Activated naive CD8-positive, alpha-beta T cell treated with anti-CD3 and anti-CD28 coated beads, Interleukin-2, amount 50 U/mL, for 16 hours (primary cell): ENCODE results near the gene ING3.

Experiments
- DNase-seq: peaks from one replicate; pipeline ENCODE4 v3.0.0-alpha.2; 2020; ENCODE audit warnings: low read depth, low spot score

Gene ING3

GRCh38 chr7:120950539-120951308, at the start of gene ING3:
Gene ING3, plus strand, starts transcription at chr7:120950777. Its CDS starts 120 bp downstream, at chr7:120950897.
- DNase-seq = peak; percentile 89

GRCh38 chr7:120915314-120916105, 35.1 kb upstream of the ING3 start:
- DNase-seq = no peak

GRCh38 chr7:120916121-120916520, 34.5 kb upstream of the ING3 start:
- no peak for DNase-seq

- no peak for DNase-seq
Measured at GRCh38 chr7:120916538-120916937, 34.0 kb upstream of the ING3 start.

GRCh38 chr7:120919466-120919865, 31.1 kb upstream of the ING3 start:
- DNase-seq = no peak

GRCh38 chr7:120920034-120920433, 30.5 kb upstream of the ING3 start:
- DNase-seq = no peak

GRCh38 chr7:120920591-120921274, 29.8 kb upstream of the ING3 start:
- DNase-seq = no peak

- no peak for DNase-seq
Measured at GRCh38 chr7:120924837-120925236, 25.7 kb upstream of the ING3 start.

- DNase-seq = no peak
Measured at GRCh38 chr7:120925392-120925791, 25.2 kb upstream of the ING3 start.

GRCh38 chr7:120926943-120927346, 23.6 kb upstream of the ING3 start:
- no peak for DNase-seq

- DNase-seq = no peak
Measured at GRCh38 chr7:120927454-120928103, 23.0 kb upstream of the ING3 start.

- DNase-seq = no peak
Measured at GRCh38 chr7:120931243-120931642, 19.3 kb upstream of the ING3 start.

GRCh38 chr7:120933475-120933874, 17.1 kb upstream of the ING3 start:
- no peak for DNase-seq

- DNase-seq = no peak
Measured at GRCh38 chr7:120939345-120939744, 11.2 kb upstream of the ING3 start.

- no peak for DNase-seq
Measured at GRCh38 chr7:120941064-120941463, 9.5 kb upstream of the ING3 start.

- no peak for DNase-seq
Measured at GRCh38 chr7:120941856-120942255, 8.7 kb upstream of the ING3 start.

GRCh38 chr7:120942861-120943260, 7.7 kb upstream of the ING3 start:
- no peak for DNase-seq

- no peak for DNase-seq
Measured at GRCh38 chr7:120944826-120945562, 5.6 kb upstream of the ING3 start.

- no peak for DNase-seq
Measured at GRCh38 chr7:120947980-120948379, 2.6 kb upstream of the ING3 start.

GRCh38 chr7:120949393-120949911, 1.1 kb upstream of the ING3 start:
- no peak for DNase-seq

GRCh38 chr7:120949998-120950538, 509 bp upstream of the ING3 start:
- DNase-seq = no peak
